SHP77 treated with DMSO at 0.1 percent for 48 hours (cell line): ENCODE data around the gene NR3C1.

ENCODE experiments used
- DNase-seq: peaks from one replicate; lab custom pipeline; 2025; lab: John Stamatoyannopoulos, UW

Gene NR3C1

DNA sequence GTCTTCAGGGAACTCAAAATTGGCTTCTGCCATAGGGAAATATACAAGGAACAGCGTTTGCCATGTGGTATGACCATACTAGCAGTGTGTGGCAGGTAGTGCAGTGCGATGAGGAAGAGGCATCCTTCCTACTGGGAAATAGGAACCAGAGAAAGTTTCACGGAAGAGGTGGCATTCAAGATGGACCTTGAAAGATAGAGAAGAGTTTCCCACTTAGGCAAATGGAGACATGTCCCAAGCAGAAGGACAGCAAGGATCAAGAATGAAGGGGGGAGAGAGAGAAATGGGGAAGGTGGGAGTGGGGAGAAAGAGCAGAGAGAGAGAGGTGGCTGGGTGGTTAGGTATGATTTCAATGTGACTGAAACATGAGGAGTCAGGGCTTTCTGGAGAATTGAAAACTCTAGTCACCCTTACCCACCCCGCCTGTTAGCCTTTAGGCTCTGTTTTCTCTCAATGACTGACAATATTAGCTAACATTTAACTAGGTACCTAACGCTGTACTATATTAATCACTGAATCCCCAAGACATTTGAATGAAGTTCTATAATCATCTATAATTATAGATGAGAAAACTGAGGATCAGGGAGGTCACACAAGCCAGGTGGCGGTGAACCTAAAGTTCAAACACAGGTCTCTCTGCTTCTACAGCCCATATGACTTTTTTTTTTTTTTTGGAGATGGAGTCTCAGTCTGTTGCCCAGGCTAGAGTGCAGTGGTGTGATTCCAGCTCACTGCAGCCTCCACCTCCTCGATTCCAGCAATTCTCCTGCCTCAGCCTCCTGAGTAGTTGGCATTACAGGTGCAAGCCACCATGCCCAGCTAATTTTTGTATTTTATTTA, 171.3 kb downstream of the NR3C1 start:
- no peak for DNase-seq

DNA sequence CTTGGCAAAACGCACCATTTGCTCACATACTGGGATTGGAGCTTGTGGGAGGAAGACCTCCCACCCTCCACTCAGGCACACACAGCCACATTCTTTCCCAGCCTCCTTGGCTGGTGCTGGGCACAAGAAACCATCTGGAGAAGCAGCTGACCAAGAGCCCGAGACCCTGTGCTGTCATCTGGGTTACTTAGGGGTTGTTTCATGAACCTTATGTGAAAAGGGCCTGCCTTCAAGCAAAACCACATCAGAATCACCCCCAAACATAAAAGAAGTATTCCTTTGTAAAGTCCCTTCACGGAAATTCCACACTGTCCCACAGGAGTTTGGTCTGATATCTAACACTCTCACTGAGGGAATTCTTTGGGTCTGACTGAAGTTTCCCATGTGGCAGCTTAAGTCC, 172.1 kb downstream of the NR3C1 start:
- no peak for DNase-seq

DNA sequence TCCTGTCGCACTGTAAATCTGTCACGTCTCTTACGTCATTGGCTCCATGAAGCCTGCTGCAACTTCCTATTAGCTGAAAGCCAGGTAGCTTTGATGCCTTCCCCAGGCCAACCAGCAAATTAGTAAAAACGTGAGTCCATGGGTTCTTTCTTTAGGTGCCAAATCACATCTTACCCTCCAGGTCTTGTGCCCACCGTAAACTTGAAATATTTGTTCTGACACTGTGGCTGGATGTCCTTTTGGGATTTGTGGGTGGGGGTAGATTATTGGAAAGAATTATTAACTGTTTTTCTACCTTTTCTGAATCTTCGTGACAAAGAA, 172.8 kb downstream of the NR3C1 start:
- no peak for DNase-seq

DNA sequence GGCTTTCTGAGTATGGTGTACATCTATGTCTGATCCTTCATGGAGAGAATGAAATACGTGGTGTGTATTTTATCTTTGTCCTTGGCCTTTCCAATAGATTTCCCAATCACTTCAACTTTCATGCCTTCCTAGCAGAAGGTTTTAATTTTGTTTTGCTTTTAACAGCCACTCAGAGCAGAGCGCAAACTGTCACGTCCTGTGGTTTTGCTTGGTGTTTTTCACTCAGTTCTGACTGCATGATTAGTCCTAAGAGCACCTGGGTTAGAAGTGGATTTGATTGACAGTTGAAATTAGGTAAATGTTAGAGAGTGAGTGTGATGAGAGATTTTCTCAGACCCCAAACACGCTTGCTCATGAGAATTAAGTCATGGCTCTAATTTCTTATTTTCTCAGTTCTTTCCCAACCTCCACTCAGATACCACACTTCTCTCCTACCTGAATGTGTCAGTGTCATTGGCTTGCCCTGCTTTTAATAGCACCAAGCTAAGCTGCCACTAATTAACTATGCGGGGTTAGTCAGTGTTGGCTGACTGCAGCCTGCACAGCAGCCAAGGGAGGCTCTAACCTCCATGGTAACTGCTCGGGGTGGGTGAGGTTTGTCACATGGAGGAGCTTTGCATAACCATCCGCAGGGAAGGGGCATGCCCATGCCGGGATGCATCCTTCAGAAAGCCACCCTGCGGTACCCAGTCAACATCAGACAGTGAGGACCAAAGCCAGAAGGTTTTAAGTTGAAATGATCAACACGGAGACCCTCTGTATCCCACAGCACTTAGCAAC, 173.4 kb downstream of the NR3C1 start:
- DNase-seq = peak; percentile 31

DNA sequence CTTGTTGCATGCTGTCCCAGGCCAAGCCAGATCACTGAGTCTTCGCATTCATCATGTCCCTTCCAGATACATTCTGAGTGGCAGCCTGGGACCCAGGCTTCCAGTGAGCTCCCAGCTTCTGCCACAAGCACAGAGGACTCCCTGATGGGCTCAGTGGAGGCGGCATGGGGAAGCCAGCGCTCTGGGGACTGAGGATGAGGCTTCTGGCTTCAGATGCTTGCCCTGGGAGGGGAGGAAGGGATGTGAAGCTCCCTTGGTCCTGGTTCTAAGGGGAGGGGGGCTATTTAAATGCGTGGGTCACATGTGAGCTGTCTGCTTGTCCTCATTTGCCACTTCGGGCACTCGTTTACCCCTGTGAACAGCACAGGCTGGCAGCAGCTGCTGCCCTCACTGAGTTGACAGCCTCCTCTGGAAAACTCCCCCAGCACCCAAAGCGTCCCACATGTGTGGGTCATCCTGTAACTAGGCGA, 174.0 kb downstream of the NR3C1 start:
- peak; percentile 30 for DNase-seq

DNA sequence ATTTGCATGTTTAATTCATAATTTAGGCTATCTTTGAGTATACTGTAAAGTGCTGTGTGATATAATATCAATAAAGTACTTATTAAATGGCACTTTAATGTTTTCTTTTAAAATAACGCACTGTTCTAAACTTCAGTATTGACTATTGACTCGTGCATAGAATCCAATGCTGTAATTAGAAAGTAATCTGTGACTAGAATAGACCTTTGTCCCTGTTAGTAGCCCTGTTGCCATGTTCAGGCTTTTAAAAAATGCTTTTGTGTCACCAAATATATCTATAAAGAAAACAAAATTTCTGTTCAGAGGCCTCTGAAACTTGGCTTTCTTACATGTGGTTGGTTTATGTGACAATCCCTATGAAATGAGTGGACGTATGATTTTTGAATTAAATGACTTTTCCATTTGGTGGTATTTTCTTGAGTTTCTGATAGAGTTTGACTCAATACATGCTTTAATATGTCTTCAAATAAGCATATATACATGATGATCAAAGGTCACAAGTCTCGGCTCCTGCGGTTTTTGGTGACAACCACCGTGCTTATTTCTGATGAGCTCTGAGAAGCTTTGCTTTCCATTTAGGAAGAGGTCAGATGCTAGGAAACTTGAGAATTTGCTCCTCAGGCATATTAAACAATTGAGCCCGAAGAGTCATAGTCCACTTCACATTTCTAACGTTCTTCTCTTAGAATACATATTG, 174.7 kb downstream of the NR3C1 start:
- DNase-seq = no peak
